Hematopoietic multipotent progenitor cell treated with erythropoietin and hydrocortisone succinate and interleukin-3 and kit ligand, for 6 days (in vitro differentiated cells): ENCODE results near the gene AMIGO3.
A peak's percentile ranks its signal among the peaks of the same experiment; 100 is the strongest.
"Not testable (repeated sequence)": the region's sequence is repeated elsewhere in the genome, so short reads cannot be mapped to it uniquely, and the experiment has no call there.

ENCODE experiments used
- DNase-seq: peaks from one replicate; pipeline ENCODE4 v3.0.0-alpha.2; 2015

Gene AMIGO3

GRCh38 chr3:49719214-49719884 is at the start of gene AMIGO3:
Gene AMIGO3, minus strand, starts transcription at chr3:49719684. Its CDS starts 219 bp downstream, at chr3:49719465.
- DNase-seq = peak; percentile 98

GRCh38 chr3:49763981-49764380 is 44.5 kb upstream of the AMIGO3 start:
- DNase-seq = no peak

GRCh38 chr3:49761661-49762060 is 42.2 kb upstream of the AMIGO3 start:
- no peak for DNase-seq

- no peak for DNase-seq
These were observed 39.7 kb upstream of the AMIGO3 start for GRCh38 chr3:49759226-49759625.

GRCh38 chr3:49757197-49757596 is 37.7 kb upstream of the AMIGO3 start:
- no peak for DNase-seq

- no peak for DNase-seq
These were observed 36.6 kb upstream of the AMIGO3 start for GRCh38 chr3:49756036-49756435.

GRCh38 chr3:49754536-49754935 is 35.1 kb upstream of the AMIGO3 start:
- DNase-seq = no peak

- no peak for DNase-seq
These were observed 32.0 kb upstream of the AMIGO3 start for GRCh38 chr3:49751501-49751900.

- no peak for DNase-seq
These were observed 30.6 kb upstream of the AMIGO3 start for GRCh38 chr3:49750056-49750455.

GRCh38 chr3:49748874-49749273 is 29.4 kb upstream of the AMIGO3 start:
- not testable (repeated sequence) for DNase-seq

- no peak for DNase-seq
These were observed 28.5 kb upstream of the AMIGO3 start for GRCh38 chr3:49747792-49748480.

GRCh38 chr3:49745986-49746385 is 26.5 kb upstream of the AMIGO3 start:
- DNase-seq = no peak

- DNase-seq = no peak
These were observed 20.9 kb upstream of the AMIGO3 start for GRCh38 chr3:49740427-49740826.

- DNase-seq = no peak
These were observed 18.7 kb upstream of the AMIGO3 start for GRCh38 chr3:49738067-49738713.

GRCh38 chr3:49734752-49735151 is 15.3 kb upstream of the AMIGO3 start:
- no peak for DNase-seq

GRCh38 chr3:49733551-49733950 is 14.1 kb upstream of the AMIGO3 start:
- no peak for DNase-seq

GRCh38 chr3:49732597-49732996 is 13.1 kb upstream of the AMIGO3 start:
- no peak for DNase-seq

- peak; percentile 33 for DNase-seq
These were observed 10.6 kb upstream of the AMIGO3 start for GRCh38 chr3:49729966-49730609.

- DNase-seq = no peak
These were observed 8.5 kb upstream of the AMIGO3 start for GRCh38 chr3:49727924-49728361.

- DNase-seq = no peak
These were observed 7.9 kb upstream of the AMIGO3 start for GRCh38 chr3:49727154-49727923.

GRCh38 chr3:49725906-49726681 is 6.6 kb upstream of the AMIGO3 start:
- no peak for DNase-seq

- DNase-seq = peak; percentile 27
These were observed 5.1 kb upstream of the AMIGO3 start for GRCh38 chr3:49724586-49724985.
